NCI-H1436 treated with DMSO at 0.1 percent for 48 hours (cell line): ENCODE data around the gene LRPAP1.

Experiments
- DNase-seq: peaks from one replicate; lab custom pipeline; 2025; lab: John Stamatoyannopoulos, UW

Gene LRPAP1

DNA sequence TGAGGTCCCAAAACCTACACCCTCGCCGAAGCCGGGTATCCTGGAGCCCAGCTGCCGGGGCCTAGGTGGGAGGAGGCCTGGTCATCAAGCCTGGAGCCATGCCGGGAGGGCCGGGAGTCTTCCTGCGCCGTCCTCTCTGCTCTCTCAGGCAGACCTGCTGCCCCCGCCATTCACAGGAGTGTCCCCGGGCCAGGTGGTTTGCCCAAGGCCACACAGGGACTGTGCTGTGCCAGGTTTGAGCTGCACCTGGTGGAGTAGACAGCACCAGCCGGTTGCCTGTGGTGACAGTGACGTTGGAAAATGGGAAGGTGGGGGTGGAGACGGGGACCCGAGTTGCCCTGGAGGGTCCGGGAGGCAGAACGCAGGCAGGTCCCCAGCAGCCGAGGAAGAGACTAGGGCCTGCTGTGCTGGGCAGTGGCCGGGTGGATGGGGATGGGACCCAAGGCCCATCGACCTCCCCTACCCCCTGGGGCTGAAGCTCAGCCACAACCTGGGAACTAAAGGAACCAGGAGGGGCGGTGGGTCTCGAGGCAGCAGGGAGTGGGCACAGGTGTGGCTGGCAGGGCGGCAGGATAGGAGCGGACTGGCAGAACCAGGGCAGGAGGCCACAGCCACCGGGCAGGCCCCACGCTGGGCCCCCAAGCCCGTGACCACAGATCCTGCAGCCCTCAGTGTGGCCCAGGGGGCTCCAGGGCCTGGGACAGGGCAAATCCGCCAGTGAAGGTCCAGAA, 59.6 kb downstream of the LRPAP1 start:
- no peak for DNase-seq

DNA sequence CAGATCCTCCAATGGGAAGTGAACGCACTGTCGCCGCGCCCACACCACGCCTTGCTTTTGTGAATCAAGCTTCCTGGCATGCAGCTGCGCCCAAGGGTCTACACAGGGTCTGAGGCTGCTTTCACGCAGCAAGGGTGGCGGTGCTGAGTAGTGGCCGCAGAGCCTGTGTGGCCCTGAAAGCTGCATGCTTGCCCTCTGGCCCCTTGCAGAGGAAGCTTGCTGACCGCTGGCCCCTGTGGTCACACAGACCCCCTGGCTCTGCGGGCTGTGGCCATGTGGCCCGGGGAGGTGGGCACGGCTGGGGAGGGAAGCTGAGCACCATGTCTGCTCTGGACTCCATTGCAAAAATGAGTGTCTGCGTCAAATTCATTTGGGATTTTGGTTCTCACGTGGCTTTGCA, 60.3 kb downstream of the LRPAP1 start:
- DNase-seq: no peak

DNA sequence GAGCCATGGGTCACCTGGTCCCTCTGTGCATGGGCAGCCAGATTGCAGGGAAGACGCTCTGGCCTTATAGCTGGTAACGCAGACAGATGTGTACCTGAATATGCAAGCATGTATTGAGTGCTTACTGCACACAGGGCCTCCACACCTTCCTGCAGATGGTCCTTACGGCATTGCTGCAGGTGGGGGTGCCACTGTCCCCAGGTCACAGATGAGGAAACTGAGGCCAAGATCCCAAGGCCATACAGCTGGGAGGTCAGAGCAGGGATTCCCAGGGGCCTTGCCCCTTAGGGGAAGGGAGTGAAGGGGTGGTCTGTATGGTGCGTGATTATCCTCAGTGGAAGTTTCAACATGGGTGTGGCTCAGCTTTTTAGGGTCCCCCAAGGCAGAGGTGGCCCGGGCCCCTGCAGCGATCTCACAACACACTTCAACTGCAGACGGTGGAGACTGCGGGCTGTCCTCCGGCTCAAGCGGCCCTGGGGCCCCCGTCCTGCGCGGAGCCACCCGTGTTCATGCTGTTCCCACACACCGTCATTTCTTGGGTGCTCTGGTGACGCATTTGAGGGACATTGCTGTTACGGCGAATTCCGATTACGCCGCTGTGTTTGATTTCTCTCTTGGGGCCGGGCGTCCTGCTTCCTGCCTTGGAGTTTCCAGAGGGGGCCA, 61.0 kb downstream of the LRPAP1 start:
- no peak for DNase-seq

DNA sequence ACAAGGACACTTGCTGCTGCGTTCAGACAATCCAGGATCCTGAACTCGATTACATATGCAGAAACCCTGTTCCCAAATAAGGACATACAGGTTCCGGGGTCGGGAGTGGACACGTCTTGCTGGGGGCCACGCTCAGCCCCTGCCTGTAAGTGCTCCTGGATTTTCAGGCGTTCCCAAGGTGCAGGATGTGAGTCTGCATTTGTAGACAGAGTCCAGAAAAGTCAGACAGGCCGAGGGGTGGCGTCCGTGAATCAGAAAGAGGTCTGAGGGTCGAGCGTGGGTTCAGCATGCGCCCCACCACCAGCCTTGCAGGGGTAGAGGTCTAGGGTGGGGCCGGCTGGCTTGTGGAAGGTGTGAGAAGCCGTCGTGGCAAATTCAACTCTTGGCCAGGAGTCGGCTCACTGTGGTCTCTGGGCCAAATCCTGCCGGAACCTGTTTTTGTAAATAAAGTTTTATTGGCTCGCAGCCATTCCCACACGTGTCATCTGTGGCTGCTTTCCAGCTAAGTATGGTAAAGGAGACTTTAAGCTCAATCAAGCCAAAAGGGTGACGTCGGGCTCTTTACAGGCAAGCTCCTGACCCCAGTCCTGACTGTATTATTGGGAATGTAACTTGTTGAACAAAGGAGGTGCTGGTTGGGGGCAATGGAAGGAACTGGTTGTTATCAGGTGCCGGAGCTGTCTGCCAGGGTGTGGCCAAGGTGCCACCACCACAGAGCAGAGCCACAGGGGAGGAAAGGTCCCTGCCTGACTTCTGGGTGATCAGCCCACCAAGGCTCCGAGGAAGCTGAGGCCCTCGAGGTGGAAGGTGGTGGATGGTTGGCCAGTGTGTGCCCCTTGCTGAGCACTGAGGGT, 61.8 kb downstream of the LRPAP1 start:
- no peak for DNase-seq

DNA sequence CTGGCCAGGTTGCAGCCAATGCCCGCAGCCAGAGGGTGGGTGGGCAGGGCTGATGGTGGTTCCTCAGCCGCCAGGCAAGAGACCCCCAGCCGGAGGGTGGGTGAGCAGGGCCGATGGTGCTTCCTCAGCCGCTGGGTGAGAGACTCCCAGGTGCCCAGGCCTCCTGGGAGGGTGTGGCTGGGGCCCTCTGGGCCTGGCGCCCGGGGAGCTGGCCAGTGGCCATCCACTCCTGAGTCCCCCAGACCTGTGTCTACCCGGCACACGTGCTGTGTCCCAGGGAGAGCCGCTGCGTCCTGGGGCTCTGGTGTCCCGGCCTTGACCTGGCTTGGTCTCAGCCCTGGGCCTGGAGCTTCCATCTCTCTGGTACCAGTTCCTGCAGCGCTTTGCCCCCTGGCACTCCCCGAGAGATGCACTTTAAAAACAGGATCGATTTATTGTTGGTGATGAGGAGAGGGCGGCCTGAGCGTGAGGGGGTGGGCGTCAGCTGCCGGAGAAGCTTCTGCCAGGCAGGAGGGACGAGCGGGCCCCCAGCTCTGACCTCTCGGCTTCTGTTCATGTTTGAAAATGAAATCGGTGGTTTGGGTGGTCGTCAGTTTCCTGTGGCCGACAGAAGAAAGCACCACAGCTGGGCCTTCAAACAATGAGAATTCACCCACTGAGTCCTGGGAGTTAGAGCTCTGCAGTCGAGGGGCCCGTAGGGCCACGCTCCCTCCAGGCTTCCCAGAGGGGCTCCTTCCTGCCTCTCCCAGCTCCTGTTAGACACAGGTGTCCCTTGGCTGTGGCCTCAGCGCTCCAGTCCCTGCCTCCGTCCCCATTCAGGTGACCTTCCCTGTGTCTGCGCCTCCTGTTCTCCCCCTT, 62.6 kb downstream of the LRPAP1 start:
- no peak for DNase-seq

DNA sequence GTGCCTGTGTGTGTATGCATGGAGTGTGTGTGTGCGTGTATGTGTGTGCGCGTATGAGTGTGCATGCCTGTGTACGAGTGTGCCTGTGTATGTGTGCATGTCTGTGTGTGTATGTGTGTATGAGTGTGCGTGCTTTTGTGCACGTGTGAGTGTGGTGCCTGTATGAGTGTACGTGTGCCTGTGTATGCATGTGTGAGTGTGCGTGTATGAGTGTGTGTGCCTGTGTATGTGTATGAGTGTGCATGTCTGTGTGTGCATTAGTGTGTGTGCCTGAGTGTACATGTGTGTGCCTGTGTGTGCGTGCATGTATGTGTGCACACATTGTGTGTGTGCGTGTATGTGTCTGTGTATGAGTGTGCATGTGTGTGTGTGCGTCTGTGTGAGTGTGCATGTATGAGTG, 63.4 kb downstream of the LRPAP1 start:
- DNase-seq: no peak

DNA sequence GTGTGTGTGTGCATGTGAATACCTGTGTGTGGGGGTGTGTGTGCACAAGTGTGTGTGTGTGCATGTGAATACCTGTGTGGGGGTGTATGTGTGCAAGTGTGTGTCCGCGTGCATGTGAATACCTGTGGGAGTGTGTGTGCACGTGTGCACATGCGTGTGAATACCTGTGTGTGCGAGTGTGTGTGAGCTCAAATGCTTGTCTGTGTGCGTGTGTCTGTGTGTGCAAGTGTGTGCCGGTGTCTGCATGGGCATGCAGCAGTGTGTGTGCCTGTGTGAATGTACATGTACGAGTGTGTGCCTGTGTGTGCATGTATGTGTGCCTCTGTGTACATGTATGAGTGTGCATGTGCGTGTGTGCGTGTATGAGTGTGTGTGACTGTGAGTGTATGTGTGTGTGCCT, 64.1 kb downstream of the LRPAP1 start:
- no peak for DNase-seq

DNA sequence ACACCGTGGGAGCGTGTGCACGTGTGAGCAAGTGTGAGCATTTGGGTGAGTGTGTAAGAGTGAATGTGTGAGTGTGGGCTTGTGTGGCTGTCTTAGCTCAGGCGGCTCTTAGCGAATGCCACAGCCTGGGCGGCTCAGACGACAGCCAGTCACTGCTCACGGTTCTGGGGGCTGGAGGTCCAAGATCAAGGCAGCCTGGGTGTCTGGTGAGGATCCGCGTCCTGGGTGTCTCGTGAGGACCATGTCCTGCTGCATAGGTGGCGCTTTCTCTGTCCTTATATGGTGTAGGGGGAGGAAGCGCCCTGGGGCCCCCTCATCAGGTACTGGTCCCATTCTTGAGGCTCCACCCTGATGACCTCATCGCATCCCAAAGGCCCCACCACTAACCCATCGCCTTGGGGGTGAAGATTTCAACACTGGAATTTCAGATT, 64.6 kb downstream of the LRPAP1 start:
- no peak for DNase-seq

DNA sequence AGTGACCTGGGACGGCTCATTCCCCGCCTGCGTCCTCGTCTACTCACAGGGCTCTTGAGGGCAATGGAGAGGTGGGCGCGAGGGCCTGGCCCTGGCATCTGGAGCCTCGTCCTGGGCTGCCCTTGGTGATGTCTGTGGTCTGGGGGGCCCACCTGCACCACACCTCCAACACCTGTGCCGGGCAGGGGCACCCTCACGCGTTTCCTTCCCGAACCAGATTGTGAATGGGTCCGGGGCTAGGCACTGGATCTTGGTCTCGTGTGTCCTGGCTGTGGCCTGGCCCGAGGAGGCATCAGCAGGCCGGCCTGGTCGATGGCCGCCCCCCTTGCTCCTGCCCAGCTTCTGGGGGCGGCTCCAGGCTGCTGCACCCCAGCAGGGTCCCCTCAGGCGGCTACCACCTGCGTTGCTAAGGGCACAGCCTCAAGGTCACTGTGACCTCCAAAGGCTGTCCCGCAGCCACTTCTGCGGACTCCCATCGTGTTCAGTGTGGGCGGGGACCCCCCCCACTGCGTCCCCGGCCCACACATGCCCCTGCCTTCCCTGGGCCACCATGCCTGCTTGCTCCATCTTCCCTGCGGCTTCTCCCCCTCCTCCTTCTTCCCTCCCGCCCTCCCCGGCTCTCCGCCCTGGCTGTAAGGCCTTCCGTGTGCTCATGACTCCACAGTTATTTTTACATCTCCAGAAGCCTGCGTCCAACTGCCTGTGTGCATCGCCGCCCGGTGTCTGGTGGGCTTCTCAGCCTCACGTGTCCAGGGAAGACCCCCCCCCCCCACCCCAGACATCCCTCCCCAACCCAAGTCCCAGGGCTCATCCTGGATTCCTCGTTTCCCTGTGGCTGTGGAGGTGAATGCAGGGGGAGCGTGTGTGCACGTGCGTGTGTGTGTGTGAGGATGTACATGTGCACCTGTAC, 65.3 kb downstream of the LRPAP1 start:
- no peak for DNase-seq

DNA sequence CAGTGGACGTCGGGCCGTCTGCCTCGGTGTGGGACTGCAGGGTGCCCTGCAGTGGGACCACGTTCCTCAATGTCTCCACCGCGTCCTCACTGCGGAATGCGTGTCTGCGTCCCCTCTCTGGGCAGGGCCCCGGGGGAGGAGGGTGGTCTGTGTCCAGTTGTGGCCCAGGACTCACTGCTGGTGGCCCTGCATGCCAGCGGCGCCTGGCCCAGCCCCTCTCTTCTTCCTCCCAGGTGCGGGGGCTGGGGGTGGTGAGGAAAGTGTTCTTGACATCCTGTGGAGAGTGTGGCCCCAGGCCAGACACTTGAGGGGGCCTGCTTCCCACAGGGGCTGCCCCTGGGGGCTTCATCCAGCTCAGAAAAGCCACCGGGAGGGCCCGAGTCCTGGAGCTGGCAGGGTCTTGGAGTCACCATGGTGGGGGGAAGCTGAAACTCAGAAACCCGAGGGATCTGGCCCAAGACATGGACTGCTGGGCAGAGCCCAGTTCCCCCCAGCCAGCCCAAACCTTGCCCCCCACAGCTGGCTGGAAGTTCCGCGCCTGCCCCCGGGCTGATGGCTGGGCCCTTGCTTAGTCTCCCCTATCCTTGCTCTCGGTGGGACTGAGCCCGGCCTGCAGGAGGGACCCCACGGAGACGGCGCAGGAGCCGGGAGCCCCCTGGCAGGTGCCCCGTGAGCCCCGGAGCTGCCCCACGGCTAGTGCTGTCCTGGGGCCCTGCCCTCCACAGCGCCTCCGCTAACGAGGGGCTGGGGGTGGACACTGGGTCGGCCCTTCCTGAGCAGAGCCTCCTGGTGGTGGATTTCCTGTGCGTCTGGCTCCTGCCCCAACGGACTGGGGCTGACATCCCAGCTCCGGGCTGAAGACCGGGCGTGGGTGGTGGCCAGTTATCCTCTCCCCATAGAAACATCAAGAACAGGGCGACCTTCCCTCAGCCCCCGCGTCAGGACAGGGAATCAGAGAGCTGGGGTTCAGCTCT, 66.2 kb downstream of the LRPAP1 start:
- DNase-seq: no peak

DNA sequence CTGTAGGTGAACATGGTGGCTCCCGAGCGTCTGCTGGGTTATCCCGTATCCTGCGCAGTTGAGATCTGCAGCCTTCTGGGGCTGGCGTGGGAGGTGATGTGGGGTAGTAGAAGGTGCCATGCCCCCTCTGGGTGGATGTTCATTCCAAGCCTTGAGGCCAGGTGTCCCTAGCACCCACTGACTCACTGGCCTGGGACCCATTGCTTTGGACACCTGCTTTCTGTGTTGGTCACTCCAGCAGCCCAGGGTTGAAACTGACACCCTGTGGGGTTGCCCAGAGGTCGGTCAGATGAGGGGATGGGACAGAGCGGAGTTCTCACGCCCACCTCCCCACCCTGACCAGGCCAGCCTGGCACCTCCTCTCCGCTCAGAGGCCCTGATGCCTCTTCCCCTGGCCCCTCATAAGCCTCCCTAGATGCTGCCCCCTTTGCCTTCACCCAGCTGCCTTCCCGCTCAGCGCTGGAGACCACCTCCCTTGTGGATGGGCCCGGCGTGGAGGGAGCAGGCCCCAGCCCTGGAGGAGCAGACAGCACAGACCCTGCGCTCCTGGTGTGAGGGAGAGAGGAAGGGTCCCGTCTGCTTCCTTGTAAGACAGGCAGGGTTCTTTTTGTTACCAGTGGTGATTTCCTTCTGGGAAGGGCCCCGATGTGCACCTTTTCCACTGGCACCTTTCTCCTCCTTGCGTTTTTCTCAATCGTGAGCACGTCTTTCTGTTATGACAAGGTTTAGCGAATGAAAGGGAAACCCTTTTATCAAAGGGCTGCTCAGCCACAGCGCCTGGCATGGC, 67.1 kb downstream of the LRPAP1 start:
- no peak for DNase-seq

DNA sequence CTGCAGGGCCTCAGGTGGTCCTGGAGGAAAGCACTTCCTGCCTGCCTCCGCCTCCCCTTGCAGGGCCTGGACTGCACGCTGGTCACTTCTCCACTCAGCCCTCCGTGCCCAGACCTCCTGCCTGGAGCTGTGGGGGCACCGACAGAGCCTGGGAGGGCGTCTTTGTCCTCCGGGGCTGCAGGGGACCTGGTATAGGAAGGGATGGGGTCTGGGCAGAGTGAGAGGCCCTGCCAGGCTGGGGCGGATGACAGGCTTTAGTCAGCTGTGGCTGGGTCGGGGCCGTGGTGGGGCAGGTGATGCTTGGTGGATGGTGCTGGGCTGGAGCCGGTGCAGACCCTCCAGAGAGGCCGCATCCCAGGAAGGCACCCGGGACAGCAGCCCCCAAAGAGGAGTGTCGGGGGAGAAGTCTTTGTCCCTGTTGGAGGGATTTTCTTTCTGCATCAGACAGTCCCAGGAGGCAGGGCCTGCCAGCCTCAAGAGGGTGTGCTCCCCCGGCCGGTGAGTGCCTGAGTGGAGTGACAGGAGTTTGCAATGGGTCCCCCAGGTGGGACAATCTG, 67.8 kb downstream of the LRPAP1 start:
- DNase-seq: no peak

DNA sequence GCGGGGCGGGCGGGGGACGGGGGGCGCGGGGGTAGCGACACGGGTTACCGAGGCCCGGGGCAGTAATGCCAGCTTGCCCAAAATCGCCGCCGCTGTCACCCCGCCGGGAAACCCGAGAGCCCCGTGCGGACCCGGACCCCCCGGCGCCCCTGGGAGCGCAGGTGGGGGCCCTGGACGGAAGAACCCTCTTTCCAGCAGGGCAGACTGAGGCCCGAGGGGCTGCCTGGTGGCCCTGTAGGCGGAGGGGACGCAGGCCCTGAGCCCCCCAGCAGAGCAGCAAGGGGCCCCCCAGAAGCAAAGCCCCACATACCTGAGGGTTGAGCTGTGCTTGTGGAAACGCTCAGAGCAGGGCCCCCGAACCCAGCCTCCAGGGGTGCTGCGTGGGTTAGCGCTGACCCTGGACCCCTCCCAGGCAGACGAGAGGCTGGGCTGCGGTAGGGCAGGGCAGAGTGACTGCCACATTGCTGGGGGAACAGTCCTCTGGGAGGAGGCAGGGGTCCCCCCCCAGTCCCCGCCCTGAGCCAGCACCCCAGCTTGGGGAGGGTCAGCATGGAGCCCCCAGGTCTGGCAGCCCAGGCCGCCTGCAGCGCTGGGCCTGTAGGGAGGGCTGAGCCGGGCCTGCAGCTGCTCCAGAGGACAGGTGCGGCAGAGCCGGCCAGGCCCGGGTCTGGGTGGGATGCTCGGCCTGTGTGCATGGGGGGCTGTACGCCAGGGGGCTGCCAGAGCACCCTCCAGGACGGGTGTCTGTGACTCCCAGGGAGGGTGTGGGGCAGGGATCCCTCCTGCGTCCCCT, 68.5 kb downstream of the LRPAP1 start:
- DNase-seq: no peak

DNA sequence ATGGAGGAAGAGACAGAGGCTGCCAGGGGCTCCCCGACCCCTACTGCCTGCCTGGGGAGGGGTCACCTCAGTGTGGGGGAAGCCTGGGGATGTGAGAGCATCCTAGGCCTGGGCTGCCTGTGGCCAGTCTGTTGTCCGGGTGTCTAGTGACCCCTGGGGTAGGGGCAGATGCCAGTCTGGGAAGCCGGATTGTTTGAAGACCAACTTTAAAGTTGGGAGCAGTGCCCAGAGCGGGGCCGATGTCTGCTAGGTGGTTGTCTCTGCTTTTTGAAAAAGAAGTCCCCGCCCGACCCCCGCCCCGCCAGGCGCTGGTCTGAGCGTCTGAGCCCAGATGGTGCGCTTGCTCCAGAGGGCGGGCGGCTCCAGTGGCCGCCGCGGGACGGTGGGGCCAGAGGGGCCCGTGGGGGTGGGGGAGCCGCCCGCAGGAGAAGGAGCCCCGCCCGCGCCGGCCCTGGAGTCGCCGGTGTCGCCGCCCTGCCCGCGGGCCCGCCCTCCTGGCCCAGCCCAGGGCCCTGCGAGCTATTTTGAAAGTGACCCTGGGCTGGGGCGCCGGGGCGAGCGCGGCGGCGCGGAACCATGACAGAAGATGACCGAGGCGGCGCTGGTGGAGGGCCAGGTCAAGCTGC, 69.3 kb downstream of the LRPAP1 start, which contains the start of gene DOK7:
DOK7 (plus strand) TSS at position 517 of the 626 bp plus-strand sequence; CDS start at position 587, 70 bp downstream.
- no peak for DNase-seq

DNA sequence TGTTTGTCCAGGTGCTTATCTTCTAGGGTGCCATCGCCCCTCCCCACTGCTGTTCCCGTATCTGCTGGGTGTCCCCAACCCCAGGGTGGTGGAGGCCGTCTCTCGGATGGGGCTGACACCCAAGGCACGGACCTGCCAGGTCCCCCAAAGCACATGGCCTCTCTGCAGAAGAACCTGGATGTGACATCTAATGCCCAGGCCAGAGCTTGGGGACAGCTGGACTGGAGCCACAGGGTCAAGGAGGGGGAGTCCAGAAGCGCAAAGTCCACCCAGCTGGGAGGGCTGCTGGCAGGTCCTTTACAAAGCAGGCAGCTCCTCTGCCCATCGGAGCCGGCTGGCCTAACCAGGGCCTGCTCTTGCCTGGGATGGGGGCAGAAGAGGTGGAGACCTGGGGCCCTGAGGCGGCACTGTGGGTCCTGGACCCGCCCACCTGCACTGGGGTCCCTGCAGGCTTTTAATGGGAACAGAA, 69.9 kb downstream of the LRPAP1 start:
- no peak for DNase-seq

DNA sequence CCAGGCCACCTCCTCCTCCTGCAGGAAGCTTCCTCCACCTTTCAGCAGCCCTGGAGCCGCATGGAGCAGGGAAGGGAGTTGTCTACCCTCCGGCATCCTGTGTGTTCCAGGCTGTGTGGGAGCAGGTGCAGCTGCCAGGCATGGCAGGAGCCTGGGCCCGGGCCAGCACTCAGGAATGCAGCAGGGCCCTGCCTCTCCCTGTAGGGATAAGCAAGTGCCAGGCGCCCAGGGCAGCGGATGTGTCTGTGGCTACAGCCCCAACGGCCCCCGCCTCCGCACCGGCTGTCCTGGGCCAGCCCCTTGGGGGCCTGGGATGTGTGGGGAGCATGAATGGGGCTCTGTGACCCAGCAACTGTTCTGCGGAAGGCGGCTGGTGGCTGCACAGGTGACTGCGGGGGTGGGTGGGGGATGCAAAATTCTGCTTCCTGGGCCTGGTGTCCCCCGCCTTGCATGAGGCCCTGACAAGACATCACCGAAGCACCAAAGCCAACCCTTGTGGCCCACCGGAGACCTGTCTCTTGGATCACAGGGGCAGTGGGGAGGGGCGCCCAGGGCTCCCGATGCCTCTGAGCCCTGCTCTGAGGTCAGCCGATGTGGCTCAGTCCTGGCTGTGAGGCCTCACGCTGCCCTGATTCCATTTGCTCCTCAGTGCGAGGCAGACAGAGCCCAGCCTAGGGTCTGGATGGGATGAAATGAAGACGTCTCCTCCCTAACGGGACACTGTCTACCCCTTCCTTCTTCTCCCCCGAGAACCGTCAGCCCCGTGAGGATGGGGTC, 70.5 kb downstream of the LRPAP1 start:
- no peak for DNase-seq
